HCT116 (cell line): ENCODE data around the gene KLHDC7B. TPM values are rescaled to one million over a fixed set of nuclear protein-coding genes. Genes with fewer than 3 reads are reported as not detected.
A peak's percentile ranks its signal among the peaks of the same experiment; 100 is the strongest.
"Not testable (repeated sequence)": the region's sequence is repeated elsewhere in the genome, so short reads cannot be mapped to it uniquely, and the experiment has no call there.

ENCODE experiments used
- ATAC-seq: fragments of 200-7000 bp; cut with Tn5 transposase; 2 replicates; pipeline ENCODE4 v1.9.1; 2020; ENCODE audit warnings: mild to moderate bottlenecking, moderate library complexity
- BruUV-seq: library from RNA; stranded (reverse); fragments of 400-500 nt; replicated peaks from 2 replicates; lab custom pipeline; 2021; lab: Mats Ljungman, UMichigan
- CTCF ChIA-PET: fragments of 300-600 bp; sonication (Branson Sonifier 250); formaldehyde crosslinking; loops from one replicate; lab custom pipeline; 2021; ENCODE audit warnings: antibody characterized with exemption; lab: Charles Lee
- POLR2A ChIA-PET: fragments of 300-600, 350-600 bp; sonication (Branson Sonifier 250); formaldehyde crosslinking; loops from one replicate; lab custom pipeline; 2021; ENCODE audit warnings: antibody characterized with exemption; lab: Charles Lee
- RAD21 ChIA-PET, 2 experiments: fragments of 300-600 bp; sonication (Branson Sonifier 250); formaldehyde crosslinking; loops; one replicate each; lab custom pipeline; 2023; ENCODE audit warnings: low total read pairs in 2 of 2; ENCODE audit not compliant: uncharacterized antibody in 2 of 2, unreplicated experiment in 2 of 2, low non-redundant PET in 1 of 2; lab: Charles Lee
- DNase-seq: peaks from one replicate; pipeline ENCODE4 v3.0.0-alpha.2; 2010; ENCODE audit warnings: low read depth, low spot score
- H2AFZ ChIP-seq: fragments of 200-600 bp; shearing (Covaris generic), sonication (generic); 2 replicates; pipeline ENCODE4 v1.6.1; 2017; ENCODE audit warnings: low read depth, mixed run types, mixed read lengths, antibody characterized with exemption, low read length; ENCODE audit not compliant: poor library complexity, severe bottlenecking
- H3K27ac ChIP-seq: 2 replicates; pipeline ENCODE4 v1.5.1; 2012; ENCODE audit warnings: low read depth, low read length
- H3K27me3 ChIP-seq: fragments of 200-600 bp; sonication (generic); 2 replicates; pipeline ENCODE4 v1.6.1; 2016; ENCODE audit warnings: mixed run types, low read length, mixed read lengths; ENCODE audit not compliant: insufficient read depth
- H3K36me3 ChIP-seq, 2 experiments: fragments of 200-500 bp in 1 of 2; fragments of 200-600 bp in 1 of 2; sonication (Bioruptor generic) in 1 of 2; sonication (generic) in 1 of 2; 2 replicates each; pipeline versions ENCODE4 v1.5.1 to v1.6.1; 2014 to 2016; ENCODE audit warnings: low read length in 2 of 2, inconsistent platforms in 1 of 2, mixed read lengths in 1 of 2, mixed run types in 1 of 2; ENCODE audit not compliant: insufficient read depth in 2 of 2, control insufficient read depth in 1 of 2
- H3K4me1 ChIP-seq, 2 experiments: fragments of 200-600 bp in 1 of 2; sonication (generic) in 1 of 2; 2 replicates each; pipeline versions ENCODE4 v1.5.1 to v1.6.1; 2012 to 2017; ENCODE audit warnings: low read length in 2 of 2, inconsistent platforms in 1 of 2, mild to moderate bottlenecking in 1 of 2, mixed read lengths in 1 of 2, mixed run types in 1 of 2, moderate library complexity in 1 of 2; ENCODE audit not compliant: insufficient read depth in 2 of 2, control insufficient read depth in 1 of 2
- H3K4me2 ChIP-seq: fragments of 200-600 bp; sonication (generic); 2 replicates; pipeline ENCODE4 v1.6.1; 2017; ENCODE audit warnings: mixed run types, low read length, mixed read lengths
- H3K4me3 ChIP-seq, 2 experiments: fragments of 200-600 bp in 1 of 2; sonication (generic) in 1 of 2; replicated peaks in 1 of 2; 2 replicates each; pipeline ENCODE4 v1.5.1; 2011 to 2016; ENCODE audit warnings: low read length in 2 of 2, control low read depth in 1 of 2, low read depth in 1 of 2, mild to moderate bottlenecking in 1 of 2, mixed read lengths in 1 of 2, mixed run types in 1 of 2
- H3K79me2 ChIP-seq: fragments of 200-600 bp; sonication (generic); 2 replicates; pipeline ENCODE4 v1.6.1; 2017; ENCODE audit warnings: mild to moderate bottlenecking, mixed run types, low read length, moderate library complexity, mixed read lengths; ENCODE audit not compliant: insufficient read depth
- H3K9ac ChIP-seq: fragments of 200-600 bp; sonication (generic); 2 replicates; pipeline ENCODE4 v1.6.1; 2016; ENCODE audit warnings: low read length, mixed read lengths
- H3K9me2 ChIP-seq: fragments of 200-600 bp; sonication (generic), shearing (Covaris generic); 2 replicates; pipeline ENCODE4 v1.6.1; 2017; ENCODE audit warnings: mixed run types, mild to moderate bottlenecking, moderate library complexity; ENCODE audit not compliant: insufficient read depth
- H3K9me3 ChIP-seq, 2 experiments: fragments of 200-500 bp in 1 of 2; fragments of 200-600 bp in 1 of 2; sonication (Bioruptor generic) in 1 of 2; sonication (generic) in 1 of 2; 2 replicates each; pipeline ENCODE4 v1.6.1; 2014 to 2017; ENCODE audit warnings: low read length in 2 of 2, mixed read lengths in 2 of 2, inconsistent platforms in 1 of 2, low read depth in 1 of 2, mild to moderate bottlenecking in 1 of 2, mixed run types in 1 of 2, moderate library complexity in 1 of 2; ENCODE audit not compliant: control insufficient read depth in 1 of 2, insufficient read depth in 1 of 2
- H4K20me1 ChIP-seq: fragments of 200-600 bp; sonication (generic), shearing (Covaris generic); 2 replicates; pipeline ENCODE4 v1.6.1; 2017; ENCODE audit warnings: mixed run types, mild to moderate bottlenecking, moderate library complexity; ENCODE audit not compliant: insufficient read depth
- ATF3 ChIP-seq: IDR thresholded peaks from 2 replicates; pipeline ENCODE4 v1.6.1; 2012
- CBX3 ChIP-seq: IDR thresholded peaks from 2 replicates; pipeline ENCODE4 v1.6.1; 2012; ENCODE audit warnings: low read depth
- CEBPB ChIP-seq: IDR thresholded peaks from 2 replicates; pipeline ENCODE4 v1.6.1; 2012; ENCODE audit warnings: low read depth
- FOSL1 ChIP-seq: IDR thresholded peaks from 2 replicates; pipeline ENCODE4 v1.6.1; 2012; ENCODE audit warnings: low read depth
- POLR2A ChIP-seq: IDR thresholded peaks from 2 replicates; pipeline ENCODE4 v1.7.0; 2011; ENCODE audit warnings: borderline replicate concordance; ENCODE audit not compliant: insufficient read depth, insufficient read length; ENCODE audit errors: extremely low read depth
- RAD21 ChIP-seq: IDR thresholded peaks from 2 replicates; pipeline ENCODE4 v1.6.1; 2012; ENCODE audit warnings: low read depth, mild to moderate bottlenecking
- SIN3A ChIP-seq: IDR thresholded peaks from 2 replicates; pipeline ENCODE4 v1.6.1; 2012; ENCODE audit warnings: low read depth
- SP1 ChIP-seq: IDR thresholded peaks from 2 replicates; pipeline ENCODE4 v1.6.1; 2012; ENCODE audit warnings: low read depth
- SRF ChIP-seq: IDR thresholded peaks from 2 replicates; pipeline ENCODE4 v1.6.1; 2012; ENCODE audit warnings: low read depth
- TCF7L2 ChIP-seq: IDR thresholded peaks from 2 replicates; pipeline ENCODE4 v1.7.0; 2011; ENCODE audit warnings: borderline replicate concordance, inconsistent platforms; ENCODE audit not compliant: insufficient read depth, insufficient read length; ENCODE audit errors: extremely low read depth
- YY1 ChIP-seq: IDR thresholded peaks from 2 replicates; pipeline ENCODE4 v1.6.1; 2011; ENCODE audit warnings: low read length, low read depth, moderate library complexity, mild to moderate bottlenecking; ENCODE audit not compliant: insufficient replicate concordance; ENCODE audit errors: extremely low read depth
- intact Hi-C: fragments of 100-400 bp; cut with micrococcal nuclease; formaldehyde crosslinking; loops from 2 replicates; pipeline ENCODE4 v1.10.0; 2022
- total RNA-seq: library from RNA; stranded (reverse); gene quantifications from one replicate; pipeline ENCODE4 v1.2.1, GENCODE V29; 2021; ENCODE audit not compliant: unreplicated experiment
- TF ChIP-seq, protein P1 (sequence below): IDR thresholded peaks from 2 replicates; pipeline ENCODE4 v1.6.1; 2012
- TF ChIP-seq, protein P2 (sequence below): IDR thresholded peaks from 2 replicates; pipeline ENCODE4 v1.6.1; 2012; ENCODE audit warnings: low read depth
- TF ChIP-seq, protein P3 (sequence below): IDR thresholded peaks from 2 replicates; pipeline ENCODE4 v1.6.1; 2011; ENCODE audit warnings: mild to moderate bottlenecking, low read length, moderate library complexity; ENCODE audit not compliant: insufficient replicate concordance; ENCODE audit errors: extremely low read depth

KLHDC7B gene
- total RNA-seq, 1 experiment from 2014 or later: 0.69 TPM

DNA sequence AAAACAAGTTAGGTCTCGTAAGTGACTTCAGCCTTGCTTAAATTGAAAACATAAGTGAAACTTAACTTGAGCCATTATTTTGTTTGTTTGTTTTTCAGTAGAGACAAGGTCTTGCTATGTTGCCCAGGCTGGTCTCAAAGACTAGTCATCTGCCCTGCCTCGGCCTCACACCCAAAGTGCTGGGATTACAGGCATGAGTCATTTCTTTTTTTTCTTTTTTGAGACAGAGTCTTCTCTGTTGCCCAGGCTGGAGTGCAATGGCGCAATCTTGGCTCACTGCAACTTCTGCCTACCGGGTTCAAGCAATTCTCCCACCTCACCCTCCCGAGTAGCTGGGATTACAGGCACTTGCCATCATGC lies 4.1 kb upstream of the KLHDC7B start:
- H3K4me3 ChIP-seq: peak overlapping the region in 1 of 2 experiments; percentile 11; a peak in 1 of 4 replicates
- H2AFZ ChIP-seq, H3K9ac ChIP-seq, H4K20me1 ChIP-seq, H3K9me3 ChIP-seq, H3K79me2 ChIP-seq, RAD21 ChIA-PET, H3K36me3 ChIP-seq, DNase-seq, H3K27me3 ChIP-seq, H3K9me2 ChIP-seq, intact Hi-C loops, BruUV-seq, H3K27ac ChIP-seq: not testable (repeated sequence)
- peak overlapping the region; percentile 55 for H3K4me2 ChIP-seq
- CTCF ChIA-PET: interaction anchor here (3.0 kb wide), 1 partner anchor 21 kb away, joined by 9 read pairs; the partner anchor contains the start of gene SYCE3
- peak; percentile 28; the same call in 1 of the 2 replicates for ATAC-seq
- peak; percentile 91 for TF ChIP-seq CEBPB
- TF ChIP-seq, protein P1, sequence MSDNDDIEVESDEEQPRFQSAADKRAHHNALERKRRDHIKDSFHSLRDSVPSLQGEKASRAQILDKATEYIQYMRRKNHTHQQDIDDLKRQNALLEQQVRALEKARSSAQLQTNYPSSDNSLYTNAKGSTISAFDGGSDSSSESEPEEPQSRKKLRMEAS: peak; percentile 49; the same call in 1 of the 2 replicates
- TF ChIP-seq CBX3: peak; percentile 63; the same call in 1 of the 2 replicates
- POLR2A ChIA-PET: interaction anchor here (1.0 to 1.5 kb wide), 2 partner anchors 16 to 21 kb away, joined by 3 to 4 read pairs; partner anchors contain the start of genes SCO2 and SYCE3
- H3K4me1 ChIP-seq: peaks cover 13 to 52% of the 10 kb centered on the region in 2 experiments; a peak in 3 of 4 replicates

DNA sequence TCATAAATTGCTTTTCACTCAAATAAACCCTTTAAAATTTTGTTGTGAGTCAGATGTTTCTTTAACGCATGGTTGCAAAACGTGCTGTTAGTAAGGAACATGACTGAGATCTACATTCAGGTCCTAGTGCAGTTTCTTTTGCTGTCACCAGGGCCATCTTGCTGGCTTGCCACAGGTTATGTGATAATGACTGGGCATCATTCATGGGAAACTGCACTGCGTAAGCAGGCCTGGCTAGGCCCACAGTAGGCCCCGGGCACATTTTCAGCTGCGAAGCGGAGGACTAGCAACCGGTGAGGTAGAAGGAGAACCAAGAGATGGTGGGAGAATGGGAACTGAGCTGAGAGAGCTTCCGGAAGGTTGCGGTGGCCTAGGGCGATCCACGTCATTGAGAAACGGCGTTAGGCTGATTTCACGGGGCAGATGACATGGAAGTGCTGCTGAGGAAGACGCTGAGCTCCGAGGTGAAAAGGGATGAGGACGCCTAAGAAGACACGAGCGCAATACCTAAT lies 3.2 kb upstream of the KLHDC7B start:
- Histone ChIP-seq H3K9me2 (no peaks in the 10 kb centered on the region), H3K4me3 (no peak overlapping the region), H3K4me1 (peaks cover 13 to 52% of the 10 kb centered on the region in 2 experiments; a peak in 3 of 4 replicates), H3K4me2 (peak overlapping the region; percentile 55; the same call in 1 of the 2 replicates), H3K27ac (no peak overlapping the region), H3K79me2 (no peaks in the 10 kb centered on the region), H2AFZ (no peak overlapping the region), H3K9ac (no peak overlapping the region), H4K20me1 (no peaks in the 10 kb centered on the region), H3K27me3 (no peaks in the 10 kb centered on the region), H3K36me3 (no peaks in the 10 kb centered on the region), H3K9me3 (no peaks in the 10 kb centered on the region)
- ChIA-PET POLR2A (no interaction called here), CTCF (no interaction called here), RAD21 (no interaction called here)
- intact Hi-C loops: no loop called here
- ATAC-seq: no peak
- no TSS peak for BruUV-seq
- DNase-seq: no peak
- TF ChIP-seq SP1 (no peak), POLR2A (no peak), SIN3A (no peak), YY1 (no peak), RAD21 (no peak), FOSL1 (no peak), SRF (no peak), CEBPB (no peak), ATF3 (no peak), TCF7L2 (no peak)
- TF ChIP-seq, protein P2, sequence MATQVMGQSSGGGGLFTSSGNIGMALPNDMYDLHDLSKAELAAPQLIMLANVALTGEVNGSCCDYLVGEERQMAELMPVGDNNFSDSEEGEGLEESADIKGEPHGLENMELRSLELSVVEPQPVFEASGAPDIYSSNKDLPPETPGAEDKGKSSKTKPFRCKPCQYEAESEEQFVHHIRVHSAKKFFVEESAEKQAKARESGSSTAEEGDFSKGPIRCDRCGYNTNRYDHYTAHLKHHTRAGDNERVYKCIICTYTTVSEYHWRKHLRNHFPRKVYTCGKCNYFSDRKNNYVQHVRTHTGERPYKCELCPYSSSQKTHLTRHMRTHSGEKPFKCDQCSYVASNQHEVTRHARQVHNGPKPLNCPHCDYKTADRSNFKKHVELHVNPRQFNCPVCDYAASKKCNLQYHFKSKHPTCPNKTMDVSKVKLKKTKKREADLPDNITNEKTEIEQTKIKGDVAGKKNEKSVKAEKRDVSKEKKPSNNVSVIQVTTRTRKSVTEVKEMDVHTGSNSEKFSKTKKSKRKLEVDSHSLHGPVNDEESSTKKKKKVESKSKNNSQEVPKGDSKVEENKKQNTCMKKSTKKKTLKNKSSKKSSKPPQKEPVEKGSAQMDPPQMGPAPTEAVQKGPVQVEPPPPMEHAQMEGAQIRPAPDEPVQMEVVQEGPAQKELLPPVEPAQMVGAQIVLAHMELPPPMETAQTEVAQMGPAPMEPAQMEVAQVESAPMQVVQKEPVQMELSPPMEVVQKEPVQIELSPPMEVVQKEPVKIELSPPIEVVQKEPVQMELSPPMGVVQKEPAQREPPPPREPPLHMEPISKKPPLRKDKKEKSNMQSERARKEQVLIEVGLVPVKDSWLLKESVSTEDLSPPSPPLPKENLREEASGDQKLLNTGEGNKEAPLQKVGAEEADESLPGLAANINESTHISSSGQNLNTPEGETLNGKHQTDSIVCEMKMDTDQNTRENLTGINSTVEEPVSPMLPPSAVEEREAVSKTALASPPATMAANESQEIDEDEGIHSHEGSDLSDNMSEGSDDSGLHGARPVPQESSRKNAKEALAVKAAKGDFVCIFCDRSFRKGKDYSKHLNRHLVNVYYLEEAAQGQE: no peak
- TF ChIP-seq, protein P3, sequence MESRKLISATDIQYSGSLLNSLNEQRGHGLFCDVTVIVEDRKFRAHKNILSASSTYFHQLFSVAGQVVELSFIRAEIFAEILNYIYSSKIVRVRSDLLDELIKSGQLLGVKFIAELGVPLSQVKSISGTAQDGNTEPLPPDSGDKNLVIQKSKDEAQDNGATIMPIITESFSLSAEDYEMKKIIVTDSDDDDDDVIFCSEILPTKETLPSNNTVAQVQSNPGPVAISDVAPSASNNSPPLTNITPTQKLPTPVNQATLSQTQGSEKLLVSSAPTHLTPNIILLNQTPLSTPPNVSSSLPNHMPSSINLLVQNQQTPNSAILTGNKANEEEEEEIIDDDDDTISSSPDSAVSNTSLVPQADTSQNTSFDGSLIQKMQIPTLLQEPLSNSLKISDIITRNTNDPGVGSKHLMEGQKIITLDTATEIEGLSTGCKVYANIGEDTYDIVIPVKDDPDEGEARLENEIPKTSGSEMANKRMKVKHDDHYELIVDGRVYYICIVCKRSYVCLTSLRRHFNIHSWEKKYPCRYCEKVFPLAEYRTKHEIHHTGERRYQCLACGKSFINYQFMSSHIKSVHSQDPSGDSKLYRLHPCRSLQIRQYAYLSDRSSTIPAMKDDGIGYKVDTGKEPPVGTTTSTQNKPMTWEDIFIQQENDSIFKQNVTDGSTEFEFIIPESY: no peak
